ENCODE data around the gene TCF7L2. TPM values are rescaled to one million over a fixed set of nuclear protein-coding genes. Genes with fewer than 3 reads are reported as not detected.
"Not testable (repeated sequence)": the region's sequence is repeated elsewhere in the genome, so short reads cannot be mapped to it uniquely, and the experiment has no call there.

TCF7L2 gene
- total RNA-seq, 1 donor, result 8.8 TPM

GRCh38 chr10:113108194-113108835 is 158.3 kb downstream of the TCF7L2 start:
- H3K4me3 ChIP-seq (ENCODE audit: low read depth, low read length), result no peak overlapping the region
- DNase-seq (ENCODE audit: low read depth), result no peak
- peak; percentile 48 for TF ChIP-seq CTCF (IDR thresholded peaks at IDR 0.05; ENCODE audit: insufficient read depth, low read length)

GRCh38 chr10:113108948-113109347 is 158.9 kb downstream of the TCF7L2 start:
- DNase-seq (ENCODE audit: low read depth), result no peak
- TF ChIP-seq CTCF (IDR thresholded peaks at IDR 0.05; ENCODE audit: insufficient read depth, low read length), result no peak
- no peak overlapping the region for H3K4me3 ChIP-seq (ENCODE audit: low read depth, low read length)

- H3K4me3 ChIP-seq (ENCODE audit: low read depth, low read length); DNase-seq (ENCODE audit: low read depth): not testable (repeated sequence)
Observed at GRCh38 chr10:113109482-113109881, 159.4 kb downstream of the TCF7L2 start.

GRCh38 chr10:113111260-113111659 is 161.2 kb downstream of the TCF7L2 start:
- TF ChIP-seq CTCF (IDR thresholded peaks at IDR 0.05; ENCODE audit: insufficient read depth, low read length), result no peak
- H3K4me3 ChIP-seq (ENCODE audit: low read depth, low read length), result no peak overlapping the region
- no peak for DNase-seq (ENCODE audit: low read depth)

- no peak for TF ChIP-seq CTCF (IDR thresholded peaks at IDR 0.05; ENCODE audit: insufficient read depth, low read length)
- peak; percentile 89 for DNase-seq (ENCODE audit: low read depth)
- H3K4me3 ChIP-seq (ENCODE audit: low read depth, low read length), result no peak overlapping the region
Observed at GRCh38 chr10:113111900-113112853, 162.1 kb downstream of the TCF7L2 start.

- no peak for TF ChIP-seq CTCF (IDR thresholded peaks at IDR 0.05; ENCODE audit: insufficient read depth, low read length)
- no peak for DNase-seq (ENCODE audit: low read depth)
Observed at GRCh38 chr10:113113241-113113640, 163.2 kb downstream of the TCF7L2 start.

GRCh38 chr10:113113918-113114317 is 163.9 kb downstream of the TCF7L2 start:
- peak; percentile 48 for DNase-seq (ENCODE audit: low read depth)
- H3K4me3 ChIP-seq (ENCODE audit: low read depth, low read length), result no peak overlapping the region
- no peak for TF ChIP-seq CTCF (IDR thresholded peaks at IDR 0.05; ENCODE audit: insufficient read depth, low read length)

More at GRCh38 chr10:113113241-113113640, 163.2 kb downstream of the TCF7L2 start:
- no peak overlapping the region for H3K4me3 ChIP-seq (ENCODE audit: low read depth, low read length)

Data from fibroblast of the aortic adventitia (primary cell).